NCI-H2196 (cell line): ENCODE data around the gene EEFSEC.

Experiments
- DNase-seq: peaks from one replicate; lab custom pipeline; 2025; ENCODE audit not compliant: unreplicated experiment; lab: John Stamatoyannopoulos, UW

EEFSEC gene

GRCh38 chr3:128364808-128365360 is 211.6 kb downstream of the EEFSEC start:
- no peak for DNase-seq

GRCh38 chr3:128366136-128366535 is 212.9 kb downstream of the EEFSEC start:
- DNase-seq: no peak

DNA sequence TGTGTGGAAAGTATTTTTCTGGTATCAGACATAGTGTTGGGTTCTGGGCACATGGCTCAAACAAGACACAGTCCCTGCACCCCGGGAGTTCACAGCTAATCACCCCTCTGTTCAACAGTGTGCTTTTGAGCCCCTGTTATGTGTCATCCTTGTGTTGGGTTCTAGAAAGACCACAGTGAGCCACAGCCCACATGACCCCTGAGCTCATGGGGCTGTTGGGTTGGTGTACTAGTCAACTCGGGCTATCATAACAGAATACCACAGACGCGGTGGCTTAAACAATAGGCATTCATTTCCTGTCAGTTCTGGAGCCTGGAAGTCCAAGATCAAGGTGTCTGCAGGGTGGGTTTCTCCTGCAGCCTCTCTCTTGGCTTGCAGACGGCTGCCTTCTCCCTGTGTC is 213.4 kb downstream of the EEFSEC start:
- DNase-seq: no peak

GRCh38 chr3:128367221-128367620 is 213.9 kb downstream of the EEFSEC start:
- no peak for DNase-seq

GRCh38 chr3:128367761-128368160 is 214.5 kb downstream of the EEFSEC start:
- DNase-seq: no peak

- no peak for DNase-seq
Measured at GRCh38 chr3:128368626-128369025, 215.3 kb downstream of the EEFSEC start.

GRCh38 chr3:128369121-128369703 is 215.9 kb downstream of the EEFSEC start:
- DNase-seq: no peak

DNA sequence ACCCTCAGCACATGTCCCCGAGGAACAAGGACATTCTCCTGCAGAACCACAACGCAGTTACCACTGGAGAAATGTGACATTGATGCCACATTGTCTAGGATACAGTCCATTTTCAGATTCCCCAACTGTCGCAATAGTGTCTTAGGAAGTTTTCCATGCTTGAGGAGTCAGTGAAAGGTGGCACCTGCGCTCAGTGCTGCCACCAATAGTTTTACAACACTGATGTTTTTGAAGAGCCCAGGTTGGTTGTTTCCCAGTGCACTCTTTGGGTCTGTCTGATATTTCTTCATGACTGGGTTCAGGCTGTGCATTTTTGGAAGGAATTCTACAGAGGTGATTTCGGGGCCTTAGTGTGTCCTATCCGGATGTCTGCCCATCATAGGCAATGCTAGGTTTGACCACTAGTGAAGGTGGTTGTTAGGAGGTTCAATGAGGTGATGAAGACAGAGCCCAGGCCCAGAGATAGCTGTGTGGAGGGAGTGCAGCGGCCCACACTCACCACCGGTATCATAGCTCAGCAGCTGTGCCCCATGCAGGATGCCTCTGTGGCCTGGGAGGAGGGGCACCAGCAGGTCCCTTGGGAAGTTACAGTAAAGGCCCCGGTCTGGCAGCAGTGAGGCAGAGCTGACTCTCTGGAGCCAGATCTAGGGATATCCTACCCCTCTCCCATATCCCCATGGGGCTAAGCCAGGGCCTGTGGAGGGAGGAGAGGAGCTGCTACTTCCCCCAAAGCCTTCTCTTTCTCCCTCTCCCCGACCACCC is 216.8 kb downstream of the EEFSEC start:
- DNase-seq: no peak

DNA sequence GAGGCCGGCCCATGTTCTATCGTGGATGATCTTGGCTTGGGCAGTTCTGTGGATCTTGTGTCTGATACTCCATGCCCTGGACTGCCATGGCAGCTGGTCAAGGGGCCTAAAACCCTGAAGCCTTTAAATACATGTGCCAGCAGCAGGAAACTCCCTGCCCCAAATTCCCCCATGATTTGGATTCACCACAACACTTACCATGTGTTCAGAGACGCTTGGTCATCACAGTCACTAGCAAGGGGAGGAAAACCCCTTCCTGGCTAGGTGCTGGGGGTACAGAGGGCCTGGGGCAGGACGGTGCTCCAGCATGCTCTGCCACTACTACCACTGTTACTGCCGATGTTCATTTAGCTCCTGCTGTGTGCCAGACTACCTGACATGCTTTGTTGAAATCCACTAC is 219.0 kb downstream of the EEFSEC start:
- DNase-seq: no peak

- DNase-seq: no peak
Measured at GRCh38 chr3:128372707-128373533, 219.6 kb downstream of the EEFSEC start.

DNA sequence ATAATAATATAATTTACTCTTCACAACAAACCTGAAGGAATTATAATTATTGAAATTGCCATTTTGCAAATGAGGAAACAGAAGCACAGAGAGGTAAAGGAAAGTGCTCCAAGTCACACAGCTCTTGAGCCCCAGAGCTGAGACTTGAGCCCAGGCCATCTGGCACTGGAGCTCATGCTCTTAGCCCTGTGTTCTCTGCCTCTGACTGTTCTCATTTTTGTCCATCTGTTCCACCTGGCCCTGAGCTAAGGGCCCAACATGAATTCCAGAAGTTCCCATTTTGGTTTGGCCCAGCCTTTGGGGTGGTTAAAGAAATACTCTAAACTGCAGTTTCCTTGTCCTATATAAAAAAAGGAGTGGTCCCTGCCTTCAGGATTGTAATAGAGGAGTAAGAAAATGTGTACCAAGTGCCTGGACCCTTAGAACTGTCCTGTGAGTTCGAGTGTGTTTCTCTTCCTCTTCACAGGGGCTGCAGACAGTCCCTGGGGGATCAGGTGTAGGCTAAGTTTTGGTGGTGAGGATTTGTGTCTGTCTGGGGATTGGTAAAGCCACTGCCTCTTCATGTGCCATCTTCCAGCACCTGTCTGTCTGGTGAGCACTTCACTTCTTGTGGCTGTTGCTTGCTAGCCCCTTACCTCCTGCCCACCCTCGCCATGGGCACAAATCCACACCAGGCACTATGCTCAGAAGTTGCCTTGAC is 221.6 kb downstream of the EEFSEC start:
- DNase-seq: no peak

DNA sequence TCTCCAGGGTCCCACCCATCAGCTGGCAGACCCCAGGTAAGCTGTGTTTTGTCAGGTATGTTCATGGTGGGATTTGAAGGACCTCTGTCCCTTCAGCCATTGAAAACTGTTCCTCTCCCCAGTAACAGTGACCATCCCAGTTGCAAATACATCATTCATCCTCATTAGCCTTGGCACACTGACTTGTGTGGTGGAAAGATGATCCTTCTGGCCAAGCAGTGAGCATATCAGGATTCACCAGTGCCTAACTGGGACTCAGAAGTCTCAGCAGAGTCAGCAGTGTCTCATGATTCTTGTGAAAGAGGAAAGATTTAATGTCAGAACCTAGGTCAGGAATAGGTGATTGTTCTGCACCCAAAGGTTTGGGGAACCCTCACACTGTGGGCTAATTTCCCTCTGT is 223.2 kb downstream of the EEFSEC start:
- no peak for DNase-seq

DNA sequence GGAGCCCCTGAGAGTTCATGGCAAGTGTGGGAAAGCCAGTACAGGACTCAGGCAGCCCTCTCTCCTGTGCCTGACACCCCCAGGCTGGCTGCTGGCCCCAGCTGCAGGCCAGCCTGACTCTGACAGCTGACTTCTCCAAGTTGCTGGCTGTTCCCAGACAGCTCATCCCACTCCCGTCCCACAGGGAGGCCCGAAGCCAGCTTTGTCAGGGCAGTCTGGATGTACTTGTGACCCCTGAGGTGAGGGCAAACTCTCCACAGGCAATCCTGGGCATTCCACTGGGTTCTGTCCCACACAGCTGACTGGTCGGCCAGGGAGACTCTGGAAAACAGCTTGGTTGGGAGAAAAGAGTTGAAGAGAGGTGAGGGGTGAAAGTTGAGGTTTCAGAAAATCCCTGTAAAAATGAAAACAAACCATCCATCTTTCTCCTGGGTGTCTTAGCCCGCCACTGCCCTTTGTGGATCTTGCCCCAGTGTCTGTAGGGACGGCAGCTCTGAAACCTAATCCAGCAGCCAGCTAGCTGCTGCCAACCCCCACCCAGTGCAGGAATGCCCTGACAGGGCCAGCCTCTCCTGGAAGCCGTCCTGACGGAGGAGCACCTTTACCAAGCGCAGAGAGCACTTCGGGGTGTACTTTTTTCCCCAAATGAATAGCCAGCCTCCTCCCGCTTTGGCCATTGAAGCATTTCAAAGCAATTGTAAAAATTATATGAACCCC is 225.5 kb downstream of the EEFSEC start:
- no peak for DNase-seq

DNA sequence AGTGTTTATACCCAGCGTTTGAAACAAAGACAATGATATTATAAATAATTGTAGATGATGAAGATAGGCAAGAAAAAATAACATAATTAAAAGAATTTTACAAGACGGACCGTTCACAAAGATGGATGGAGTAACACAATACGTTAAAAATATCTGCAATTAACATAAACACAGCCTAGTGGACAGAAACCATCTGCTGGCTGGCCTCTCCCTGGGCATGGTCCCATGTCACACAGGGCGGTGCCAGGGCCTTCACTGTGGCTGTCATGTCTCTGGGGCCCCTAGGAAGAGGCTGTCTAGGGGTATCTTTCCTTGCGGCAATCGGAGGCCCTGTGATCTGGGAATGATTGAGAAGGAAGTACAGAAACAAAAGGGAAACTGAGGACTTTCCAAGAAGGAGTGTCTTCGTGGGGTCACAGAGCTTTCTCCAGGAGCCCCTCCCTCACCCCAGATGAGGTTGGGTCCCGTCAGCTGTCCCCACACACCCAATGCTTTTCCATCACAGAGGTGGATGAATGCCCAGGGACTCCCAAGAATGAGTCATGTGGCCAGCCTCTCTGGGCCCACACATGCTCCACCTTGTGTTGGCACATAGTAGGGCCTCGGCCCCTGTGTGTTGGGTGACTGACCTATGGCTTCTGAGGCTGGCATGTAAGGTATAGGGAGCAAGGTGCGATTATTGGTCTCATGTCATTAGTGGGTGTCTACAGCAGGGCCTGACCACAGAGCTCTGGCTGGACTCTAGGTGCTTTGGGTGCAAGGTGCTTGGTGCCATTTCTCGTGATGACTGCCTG is 226.3 kb downstream of the EEFSEC start:
- no peak for DNase-seq

DNA sequence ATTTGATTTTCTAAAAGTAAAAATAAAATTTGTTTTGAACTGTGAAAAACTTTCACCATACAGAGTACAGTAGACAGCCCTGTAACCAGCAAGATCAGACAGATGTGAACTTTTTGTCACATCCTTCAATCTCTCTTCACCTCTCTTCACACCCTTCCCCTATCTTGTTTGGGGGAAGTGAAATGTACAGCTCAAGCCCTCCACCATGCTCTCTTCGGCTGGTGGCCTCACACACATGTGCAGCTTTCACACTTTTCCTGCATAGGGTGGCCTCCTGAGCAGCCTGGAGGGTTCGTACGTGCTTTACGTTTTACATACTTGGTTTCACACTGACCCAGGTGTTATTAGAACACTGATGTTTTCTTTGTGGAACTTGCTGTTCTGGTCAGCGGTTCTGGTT is 227.0 kb downstream of the EEFSEC start:
- DNase-seq: no peak

GRCh38 chr3:128380719-128381118 is 227.4 kb downstream of the EEFSEC start:
- no peak for DNase-seq

DNA sequence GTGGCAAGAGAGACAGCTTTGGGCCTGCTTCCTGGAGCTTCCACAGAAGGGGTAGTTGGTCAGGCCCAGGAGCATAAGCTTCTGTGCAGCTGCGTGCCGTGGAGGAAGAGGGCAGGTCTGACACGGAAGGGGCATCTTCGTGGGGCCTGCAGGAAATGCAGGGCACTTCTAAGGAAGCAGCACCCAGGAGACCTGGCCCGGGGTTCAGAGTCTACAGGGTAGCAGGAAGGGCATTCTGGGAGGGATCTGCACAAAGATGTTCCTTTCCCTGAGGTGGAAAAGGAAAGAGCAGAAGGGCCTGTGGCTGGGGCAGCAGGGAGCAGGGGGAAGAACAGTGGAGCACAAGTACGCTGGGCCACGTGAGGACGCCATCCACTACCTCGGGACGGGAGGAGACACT is 228.3 kb downstream of the EEFSEC start:
- DNase-seq: no peak

DNA sequence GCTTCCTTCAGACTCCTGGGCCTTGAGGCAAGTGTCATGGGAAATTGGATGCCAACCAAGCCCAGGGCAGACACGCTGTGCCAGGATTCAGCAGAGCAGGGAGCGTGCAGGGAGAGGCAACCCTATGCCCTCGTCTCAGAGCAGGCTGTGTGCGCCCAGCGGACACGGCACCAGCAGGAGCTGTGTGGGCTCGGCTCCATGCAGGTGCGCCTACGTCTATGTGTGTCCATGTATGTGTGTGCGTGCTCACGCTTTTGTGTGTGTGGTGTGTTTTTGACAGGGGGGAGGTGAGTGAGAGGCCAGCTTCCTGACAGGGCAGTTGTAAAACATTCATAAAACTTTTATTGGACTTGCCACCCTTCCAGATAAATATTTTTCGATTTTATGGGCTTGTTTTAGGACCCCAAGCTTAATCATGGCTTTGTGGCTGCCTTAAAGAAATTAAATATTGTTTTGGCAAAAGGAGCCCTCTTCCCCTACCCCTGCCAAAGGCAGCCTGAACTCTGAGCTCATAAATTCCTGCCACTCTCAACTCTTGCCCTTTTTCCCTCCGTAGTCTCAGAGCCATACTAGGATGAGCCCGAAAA is 229.0 kb downstream of the EEFSEC start:
- peak; percentile 62 for DNase-seq
